ENCODE data around the gene KRT15.
"Not testable (repeated sequence)": the region's sequence is repeated elsewhere in the genome, so short reads cannot be mapped to it uniquely, and the experiment has no call there.

The KRT15 gene

GRCh38 chr17:41542786-41543185, 24.1 kb upstream of the KRT15 start:
- DNase-seq = not testable (repeated sequence)

DNA sequence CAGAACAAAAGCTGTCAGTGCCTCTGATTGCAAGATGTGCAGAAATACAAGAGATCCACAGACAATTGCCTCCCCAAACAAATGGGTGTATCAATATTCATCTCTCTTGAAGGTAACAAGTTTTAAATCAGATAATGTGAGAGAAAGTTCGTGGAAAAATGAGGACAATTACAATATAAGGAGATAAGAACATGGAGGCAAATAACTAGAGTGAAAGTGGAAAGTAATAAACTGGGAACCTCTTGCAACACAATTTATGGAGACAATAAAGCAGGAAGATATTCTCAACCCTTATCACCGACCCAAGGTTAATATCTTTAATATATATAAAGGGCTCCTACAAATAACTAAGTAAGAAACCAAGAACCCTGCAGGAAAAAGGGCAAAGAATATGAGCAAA, 23.7 kb upstream of the KRT15 start:
- DNase-seq = no peak

DNA sequence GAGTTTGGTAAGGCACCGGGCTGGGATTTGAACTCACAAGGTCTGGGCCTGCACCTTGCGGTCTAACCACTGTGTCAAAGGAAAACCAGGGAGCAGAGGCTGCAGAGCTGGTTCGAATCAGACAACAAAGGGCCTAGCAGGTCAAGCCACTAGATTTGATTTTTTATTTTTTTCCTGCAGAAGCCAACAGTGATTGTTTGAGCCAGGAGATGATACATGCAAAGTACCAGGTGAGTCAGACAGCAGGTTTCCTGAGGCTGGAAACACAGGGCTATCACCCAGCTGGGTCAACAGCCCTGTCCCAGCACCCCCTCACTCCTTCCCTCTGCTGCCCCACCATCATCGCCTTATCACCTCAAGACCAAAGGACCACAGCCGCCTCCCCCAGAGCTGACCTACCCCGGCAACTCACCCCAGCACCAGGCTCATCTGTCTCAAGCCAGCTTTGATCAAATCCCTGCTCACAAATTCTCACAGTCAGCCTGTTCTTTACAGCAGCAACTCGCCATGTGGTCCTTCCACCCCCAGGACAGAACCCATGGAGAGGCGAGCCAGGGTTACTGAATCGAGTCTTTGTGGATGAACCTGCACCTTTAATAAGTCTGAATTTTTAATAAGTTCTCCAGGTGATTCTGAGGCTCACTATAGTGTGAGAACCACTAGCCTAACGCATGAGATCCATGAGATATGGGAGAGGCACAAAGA, 22.4 kb upstream of the KRT15 start:
- no peak for DNase-seq

DNA sequence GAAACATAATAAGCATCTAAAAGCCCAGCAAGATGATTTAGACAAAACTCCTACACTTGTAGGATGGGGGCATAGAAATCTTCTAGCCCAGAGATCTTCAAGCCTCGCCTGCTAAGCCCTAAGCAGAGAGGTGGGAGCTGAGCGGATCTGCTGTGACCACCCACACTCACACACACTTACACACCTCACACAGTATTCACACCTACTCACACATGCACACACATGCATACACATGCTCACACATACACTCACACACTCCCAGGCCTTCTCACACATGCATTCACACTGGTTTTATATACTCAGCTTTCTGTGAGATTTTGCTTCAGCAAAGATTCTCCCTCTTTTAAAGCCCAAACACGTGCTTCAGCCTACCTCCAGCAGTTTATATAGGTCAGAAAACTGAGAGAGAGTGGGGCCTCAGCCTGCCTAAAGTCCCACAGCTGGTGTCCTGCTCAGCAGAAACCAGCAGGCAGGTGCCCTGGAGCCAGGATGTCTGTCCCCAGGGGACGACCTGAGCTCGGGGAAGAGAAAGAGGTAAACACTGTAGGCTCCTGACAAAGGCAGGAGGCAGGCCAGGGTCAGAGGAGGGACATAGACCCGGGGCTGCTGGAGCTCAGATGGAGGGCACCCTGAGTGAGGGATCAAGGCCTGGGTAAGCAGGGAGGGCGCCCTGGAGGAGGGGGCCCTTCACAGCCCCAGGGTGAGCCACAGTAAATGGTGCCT, 21.4 kb upstream of the KRT15 start:
- DNase-seq = no peak

- DNase-seq = no peak
These were observed 20.4 kb upstream of the KRT15 start for GRCh38 chr17:41539071-41539492.

DNA sequence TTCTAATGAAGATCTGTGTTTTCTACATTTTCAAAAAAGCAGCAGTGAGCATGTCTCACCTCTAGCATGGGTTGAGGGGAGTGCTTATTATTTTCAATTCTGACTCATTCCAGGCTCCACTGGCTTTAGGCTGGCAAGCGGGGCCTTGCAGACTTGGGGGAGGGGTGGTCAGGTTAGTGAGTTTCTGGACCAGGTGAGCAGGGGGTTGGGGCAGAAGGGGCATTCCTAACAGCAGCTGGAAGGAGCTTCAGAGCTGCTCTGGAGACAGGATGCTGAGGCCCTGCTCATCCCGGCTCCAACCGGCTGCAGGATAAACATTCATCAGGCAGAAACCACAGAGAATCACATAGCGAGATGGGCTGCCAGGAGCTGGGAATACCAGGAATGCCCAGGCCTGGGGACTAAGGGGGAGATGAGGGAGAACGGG, 19.9 kb upstream of the KRT15 start:
- DNase-seq = no peak

DNA sequence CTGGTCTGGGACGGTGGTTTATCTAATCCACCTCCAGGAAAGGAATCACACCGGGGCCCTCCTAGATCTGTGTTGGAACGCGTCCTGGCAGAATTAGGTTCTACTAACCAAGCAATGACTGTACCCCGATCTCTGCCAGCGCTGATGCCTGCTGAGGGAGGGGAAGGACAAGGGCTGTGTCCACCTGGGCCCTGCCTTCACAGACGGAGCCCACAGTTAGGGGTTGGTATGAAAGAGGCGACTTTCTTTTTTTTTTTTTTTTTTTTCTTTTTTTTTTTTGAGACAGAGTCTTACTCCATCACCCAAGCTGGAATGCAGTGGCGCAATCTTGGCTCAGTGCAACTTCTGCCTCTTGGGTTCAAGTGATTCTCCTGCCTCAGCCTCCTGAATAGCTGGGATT, 19.3 kb upstream of the KRT15 start:
- no peak for DNase-seq

GRCh38 chr17:41537614-41537954, 18.9 kb upstream of the KRT15 start:
- no peak for DNase-seq

DNA sequence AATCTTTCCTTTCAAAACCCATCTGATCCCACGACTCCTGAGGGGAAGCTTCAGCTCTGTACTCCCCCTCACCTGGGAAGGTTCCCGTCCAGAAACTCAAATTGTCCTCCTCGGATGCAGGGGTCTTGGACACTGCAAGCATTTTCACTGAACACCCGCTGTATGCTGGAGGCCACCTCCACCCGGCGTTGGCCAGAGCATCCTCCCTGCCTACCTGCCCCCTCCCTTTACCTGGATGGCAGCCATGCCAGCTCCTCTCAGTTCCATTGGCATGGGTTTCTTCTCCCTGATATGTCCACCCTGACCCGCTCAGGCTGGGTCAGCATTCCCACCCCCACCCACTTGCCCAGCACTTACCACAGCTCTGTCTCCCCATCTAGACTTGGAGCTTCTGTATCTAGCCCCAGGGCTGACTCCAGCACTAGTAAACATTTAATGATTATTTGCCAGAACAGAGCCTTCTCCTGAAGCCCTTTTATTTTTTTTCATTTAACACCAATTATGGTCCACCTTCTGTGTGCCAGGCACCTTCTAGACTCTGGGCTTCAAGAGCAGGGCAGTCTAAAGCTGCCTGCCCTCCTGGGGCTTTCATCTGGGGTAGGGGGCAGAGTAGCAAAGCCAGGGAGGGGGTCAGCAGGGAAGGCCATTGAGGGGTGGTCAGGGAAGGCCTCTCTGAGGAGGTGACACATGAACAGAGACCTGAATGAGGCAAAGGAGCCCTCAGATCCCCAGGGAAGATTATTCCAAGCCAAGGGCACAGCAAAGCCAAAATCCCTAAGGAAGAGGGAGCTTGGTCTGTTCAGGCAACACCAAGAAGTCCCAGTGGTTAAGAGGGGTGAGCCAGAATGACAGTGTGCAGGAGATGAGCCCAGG, 18.3 kb upstream of the KRT15 start:
- DNase-seq = no peak

DNA sequence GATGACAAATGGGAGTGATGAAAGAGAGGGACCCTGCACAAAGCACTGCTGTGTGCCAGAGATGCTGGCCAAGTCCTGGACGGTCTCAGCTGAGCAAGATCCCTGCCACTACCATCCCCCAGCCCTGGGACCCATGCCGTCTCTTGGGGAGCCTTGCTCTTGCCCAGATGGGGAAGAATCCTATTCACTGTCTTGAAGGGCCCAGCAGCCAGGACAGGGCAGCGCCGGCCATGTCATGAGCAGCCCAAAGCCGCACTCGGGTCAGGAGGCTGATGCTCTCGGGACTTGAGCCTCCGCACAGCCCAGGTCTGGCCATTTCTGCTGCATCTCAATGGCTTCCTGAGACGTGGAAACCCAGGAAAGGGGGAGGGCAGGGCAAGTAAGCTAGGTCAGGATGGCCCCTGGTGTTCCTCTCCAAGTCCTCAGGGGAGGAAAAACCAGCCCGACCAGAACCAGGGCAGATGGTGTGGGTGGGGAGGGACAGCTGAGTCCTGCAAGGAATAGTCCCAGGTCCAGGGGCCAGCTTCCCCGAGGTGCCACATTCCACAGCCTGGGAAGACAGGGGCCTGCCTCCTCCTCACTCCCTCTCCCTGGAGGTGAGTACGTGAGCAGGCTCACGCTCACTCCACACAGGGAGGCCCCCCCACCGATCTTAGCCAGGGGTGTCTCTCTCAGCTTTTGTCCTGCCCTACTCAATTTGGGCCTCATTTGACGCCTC, 17.2 kb upstream of the KRT15 start:
- no peak for DNase-seq

- no peak for DNase-seq
These were observed 16.3 kb upstream of the KRT15 start for GRCh38 chr17:41534899-41535546.

DNA sequence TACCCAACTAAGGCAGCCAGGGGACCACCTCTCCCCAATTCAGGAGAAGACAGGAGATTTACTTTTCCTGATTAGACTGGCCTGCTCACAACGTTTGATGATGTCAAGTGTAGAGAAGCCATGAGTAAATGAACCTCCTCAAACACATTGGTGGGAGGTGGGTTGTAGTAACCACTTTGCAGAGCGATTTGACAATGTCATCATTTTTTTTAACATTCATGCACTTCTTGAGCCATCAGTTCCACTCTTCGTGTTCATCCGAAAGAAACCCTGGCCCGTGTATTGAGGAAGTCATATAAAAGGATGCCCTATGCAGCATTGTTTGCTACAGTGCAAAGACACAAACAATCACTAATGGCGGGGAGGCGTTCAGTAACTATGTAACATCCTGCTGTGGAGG, 14.9 kb upstream of the KRT15 start:
- DNase-seq = no peak

- DNase-seq = no peak
These were observed 14.4 kb upstream of the KRT15 start for GRCh38 chr17:41532947-41533570.

GRCh38 chr17:41531993-41532392, 13.3 kb upstream of the KRT15 start:
- DNase-seq = no peak

GRCh38 chr17:41530062-41531048, 11.7 kb upstream of the KRT15 start:
- no peak for DNase-seq

DNA sequence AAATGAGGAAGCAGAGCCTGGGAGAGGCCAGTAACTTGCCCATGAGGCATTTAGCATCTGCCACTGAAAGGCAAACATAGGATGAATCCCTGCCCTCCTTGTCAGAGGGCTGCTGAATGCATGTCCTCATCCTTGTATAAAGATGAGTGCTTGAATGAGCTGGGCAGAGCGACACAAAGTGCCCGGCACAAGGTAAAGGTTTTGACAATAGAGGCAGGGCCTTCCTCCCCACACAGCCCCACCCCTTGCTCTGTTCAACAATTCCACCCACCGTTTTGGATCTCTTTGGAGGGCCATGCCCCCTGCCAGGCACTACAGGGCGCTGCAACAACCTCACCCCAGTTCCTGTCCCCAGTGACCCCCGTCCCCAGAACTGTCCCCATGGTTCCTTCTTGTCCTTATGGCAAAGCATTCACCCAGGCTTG, 10.8 kb upstream of the KRT15 start:
- peak in 1 of 3 donors; percentile 27 for DNase-seq

DNA sequence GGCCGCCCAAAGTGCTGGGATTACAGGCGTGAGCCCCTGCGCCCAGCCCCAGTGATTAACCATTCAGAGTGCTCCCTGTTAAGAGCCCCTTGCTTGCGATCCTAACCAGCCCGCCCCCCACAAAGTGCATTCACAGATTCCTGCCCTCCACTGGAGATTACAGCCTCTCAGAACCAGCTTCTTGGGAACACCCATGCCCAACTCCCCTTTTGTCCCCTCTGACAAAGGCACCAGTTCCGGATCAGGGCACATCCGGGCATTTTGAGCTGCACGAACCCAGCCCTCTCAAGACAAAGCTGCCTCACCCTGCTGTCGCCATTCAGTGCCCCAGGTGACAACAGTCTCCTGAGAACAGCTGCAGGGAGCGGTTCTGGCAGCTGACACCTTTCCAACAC, 10.3 kb upstream of the KRT15 start:
- DNase-seq = no peak

DNA sequence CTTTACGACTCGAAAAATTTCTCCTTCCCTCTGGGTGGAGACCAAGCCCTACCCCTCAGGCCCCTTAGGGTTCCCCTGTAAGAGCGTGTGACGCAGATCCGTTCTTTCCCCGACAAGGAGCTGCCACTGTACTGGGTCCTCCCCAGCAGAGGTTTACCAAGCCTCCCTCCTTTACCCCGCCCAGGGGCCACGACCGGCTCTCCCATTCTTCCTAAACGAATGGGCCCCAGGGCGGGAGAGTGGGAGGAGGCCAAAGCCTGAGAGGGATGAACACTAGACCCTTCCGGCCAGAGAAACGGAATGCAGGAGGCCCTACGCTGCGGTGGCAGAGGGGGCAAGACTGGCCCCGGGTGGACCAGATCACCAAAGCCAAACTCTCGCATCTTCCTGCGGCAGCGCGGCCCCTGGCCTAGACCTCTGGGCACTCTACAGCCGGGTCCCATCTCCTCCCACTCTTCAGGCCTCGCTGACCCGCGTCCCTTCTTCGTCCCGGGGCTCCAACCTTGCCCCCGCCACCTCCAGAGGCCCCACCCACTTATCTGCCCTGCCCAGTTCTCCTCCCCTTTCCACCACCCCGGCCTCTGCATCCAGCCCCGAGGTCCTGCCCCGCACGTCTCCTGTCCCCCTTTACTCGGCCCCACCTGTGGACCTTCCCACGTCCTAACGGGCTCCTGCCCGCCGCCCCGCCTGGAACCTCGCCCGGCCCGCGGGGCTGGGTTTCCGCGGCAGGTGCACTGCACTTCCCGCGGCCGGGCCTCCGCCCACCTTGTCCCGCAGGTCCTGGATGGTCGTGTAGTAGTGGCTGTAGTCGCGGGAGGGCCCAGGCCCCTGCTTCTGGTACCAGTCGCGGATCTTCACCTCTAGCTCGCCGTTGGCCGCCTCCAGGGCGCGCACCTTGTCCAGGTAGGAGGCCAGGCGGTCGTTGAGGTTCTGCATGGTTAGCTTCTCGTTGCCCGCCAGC, 8.7 kb upstream of the KRT15 start:
- no peak for DNase-seq

DNA sequence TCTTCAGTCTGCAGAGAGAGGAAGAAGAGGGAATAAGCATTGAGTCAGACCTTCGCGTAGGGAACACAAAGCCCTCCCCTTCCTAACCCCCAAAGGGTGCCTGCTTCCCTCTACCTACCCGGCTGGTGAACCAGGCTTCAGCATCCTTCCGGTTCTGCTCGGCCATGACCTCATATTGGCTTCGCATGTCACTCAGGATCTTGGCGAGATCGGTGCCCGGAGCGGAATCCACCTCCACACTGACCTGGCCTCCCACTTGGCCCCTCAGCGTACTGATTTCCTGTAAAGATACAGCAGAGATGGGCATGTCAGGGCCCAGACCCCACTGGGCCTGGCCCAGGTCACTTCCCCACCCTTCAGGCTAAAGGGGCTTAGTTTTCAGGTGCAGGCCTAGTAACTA, 5.6 kb upstream of the KRT15 start:
- DNase-seq = no peak

DNA sequence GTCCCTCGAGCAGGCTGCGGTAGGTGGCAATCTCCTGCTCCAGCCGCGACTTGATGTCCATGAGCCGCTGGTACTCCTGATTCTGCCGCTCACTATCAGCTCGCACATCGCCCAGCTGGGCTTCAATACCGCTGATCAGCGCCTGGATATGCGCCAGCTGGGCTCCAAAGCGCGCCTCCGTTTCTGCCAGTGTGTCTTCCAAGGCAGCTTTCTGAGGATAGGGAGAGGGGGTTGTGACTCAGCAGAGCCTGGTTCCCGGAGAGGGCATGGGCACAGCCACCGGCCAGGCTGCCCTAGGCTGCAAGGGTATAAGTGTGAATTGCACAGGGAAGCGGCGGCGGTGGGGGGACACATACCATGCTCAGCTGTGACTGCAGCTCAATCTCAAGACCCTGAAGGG, 5.1 kb upstream of the KRT15 start:
- DNase-seq = no peak
